Measurements from ENCODE around the gene POLL. TPM values are rescaled to one million over a fixed set of nuclear protein-coding genes. Genes with fewer than 3 reads are reported as not detected.

The POLL gene
- total RNA-seq, 1 experiment from 2014 or later = 30.3 TPM

- no peaks in the 10 kb centered on the region for H3K27me3 ChIP-seq (ENCODE audit: insufficient read depth, low read depth)
- no peak overlapping the region for H2AFZ ChIP-seq
- ChIA-PET POLR2A (ENCODE audit: unreplicated experiment) (no interaction called here), CTCF (no interaction called here)
- no peaks in the 10 kb centered on the region for H3K9me3 ChIP-seq (ENCODE audit: insufficient read depth, low read depth)
- DNase-seq = no peak
- H3K9me2 ChIP-seq (ENCODE audit: insufficient read depth) = no peaks in the 10 kb centered on the region
- BruUV-seq (replicated peaks) = no TSS peak
- no peaks in the 10 kb centered on the region for H3F3A ChIP-seq (ENCODE audit: insufficient read depth, low read depth)
- H3K27ac ChIP-seq = no peak overlapping the region
- no peak overlapping the region for H3K4me2 ChIP-seq
- H3K4me3 ChIP-seq = no peak overlapping the region
- TF ChIP-seq EZH2 (IDR thresholded peaks at IDR 0.05; ENCODE audit: low read depth) = no peak
- TF ChIP-seq, protein P1, sequence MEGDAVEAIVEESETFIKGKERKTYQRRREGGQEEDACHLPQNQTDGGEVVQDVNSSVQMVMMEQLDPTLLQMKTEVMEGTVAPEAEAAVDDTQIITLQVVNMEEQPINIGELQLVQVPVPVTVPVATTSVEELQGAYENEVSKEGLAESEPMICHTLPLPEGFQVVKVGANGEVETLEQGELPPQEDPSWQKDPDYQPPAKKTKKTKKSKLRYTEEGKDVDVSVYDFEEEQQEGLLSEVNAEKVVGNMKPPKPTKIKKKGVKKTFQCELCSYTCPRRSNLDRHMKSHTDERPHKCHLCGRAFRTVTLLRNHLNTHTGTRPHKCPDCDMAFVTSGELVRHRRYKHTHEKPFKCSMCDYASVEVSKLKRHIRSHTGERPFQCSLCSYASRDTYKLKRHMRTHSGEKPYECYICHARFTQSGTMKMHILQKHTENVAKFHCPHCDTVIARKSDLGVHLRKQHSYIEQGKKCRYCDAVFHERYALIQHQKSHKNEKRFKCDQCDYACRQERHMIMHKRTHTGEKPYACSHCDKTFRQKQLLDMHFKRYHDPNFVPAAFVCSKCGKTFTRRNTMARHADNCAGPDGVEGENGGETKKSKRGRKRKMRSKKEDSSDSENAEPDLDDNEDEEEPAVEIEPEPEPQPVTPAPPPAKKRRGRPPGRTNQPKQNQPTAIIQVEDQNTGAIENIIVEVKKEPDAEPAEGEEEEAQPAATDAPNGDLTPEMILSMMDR (conservative IDR thresholded peaks at IDR 0.05) = no peak
- H4K20me1 ChIP-seq (ENCODE audit: insufficient read depth) = no peaks in the 10 kb centered on the region
- H3K36me3 ChIP-seq (ENCODE audit: low read depth) = no peaks in the 10 kb centered on the region
- no peaks in the 10 kb centered on the region for H3K4me1 ChIP-seq (replicated peaks; ENCODE audit: insufficient read depth)
- no peaks in the 10 kb centered on the region for H3K79me2 ChIP-seq (ENCODE audit: low read depth)
- intact Hi-C loops (cut with micrococcal nuclease; ENCODE audit: unreplicated experiment) = loop anchor here (5.0 to 10.0 kb wide), 2 partner anchors 272 to 529 kb away; no protein-coding TSS in a partner anchor
Measured at GRCh38 chr10:101573885-101574753, 13.9 kb downstream of the POLL start.

DNA sequence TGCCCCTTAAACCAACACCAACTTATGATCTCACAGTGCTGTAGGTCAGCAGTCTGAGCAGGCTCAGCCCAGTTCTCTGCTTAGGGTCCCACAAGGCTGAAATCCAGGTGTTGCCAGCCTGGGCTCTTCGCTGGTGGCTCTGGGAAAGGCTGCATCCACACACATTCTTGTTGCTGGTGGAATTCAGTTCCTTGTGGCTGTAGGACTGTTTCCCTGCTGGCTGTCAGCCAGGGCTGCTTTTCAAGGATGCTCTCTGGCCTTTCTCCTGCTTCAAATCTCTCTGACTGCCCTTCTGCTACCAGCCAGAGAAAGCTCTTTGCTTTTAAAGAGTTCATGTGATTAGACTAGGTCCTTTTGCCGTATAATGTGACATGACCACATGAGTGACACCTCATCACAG, 15.3 kb downstream of the POLL start:
- Histone ChIP-seq H3K27me3 (ENCODE audit: insufficient read depth, low read depth) (no peaks in the 10 kb centered on the region), H3K4me1 (replicated peaks; ENCODE audit: insufficient read depth) (no peaks in the 10 kb centered on the region), H3F3A (ENCODE audit: insufficient read depth, low read depth) (no peaks in the 10 kb centered on the region), H3K27ac (no peak overlapping the region), H3K4me3 (no peak overlapping the region), H3K9me2 (ENCODE audit: insufficient read depth) (no peaks in the 10 kb centered on the region), H3K9me3 (ENCODE audit: insufficient read depth, low read depth) (no peaks in the 10 kb centered on the region), H2AFZ (no peak overlapping the region), H3K4me2 (no peak overlapping the region), H3K36me3 (ENCODE audit: low read depth) (no peaks in the 10 kb centered on the region), H3K79me2 (ENCODE audit: low read depth) (no peaks in the 10 kb centered on the region), H4K20me1 (ENCODE audit: insufficient read depth) (no peaks in the 10 kb centered on the region)
- BruUV-seq (replicated peaks) = no TSS peak
- DNase-seq = no peak
- intact Hi-C loops (cut with micrococcal nuclease; ENCODE audit: unreplicated experiment) = loop anchor here (5.0 to 10.0 kb wide), 2 partner anchors 270 to 528 kb away; no protein-coding TSS in a partner anchor
- TF ChIP-seq, protein P1 (conservative IDR thresholded peaks at IDR 0.05) = no peak
- no peak for TF ChIP-seq EZH2 (IDR thresholded peaks at IDR 0.05; ENCODE audit: low read depth)
- CTCF ChIA-PET = no interaction called here
- POLR2A ChIA-PET (ENCODE audit: unreplicated experiment) = no interaction called here

DNA sequence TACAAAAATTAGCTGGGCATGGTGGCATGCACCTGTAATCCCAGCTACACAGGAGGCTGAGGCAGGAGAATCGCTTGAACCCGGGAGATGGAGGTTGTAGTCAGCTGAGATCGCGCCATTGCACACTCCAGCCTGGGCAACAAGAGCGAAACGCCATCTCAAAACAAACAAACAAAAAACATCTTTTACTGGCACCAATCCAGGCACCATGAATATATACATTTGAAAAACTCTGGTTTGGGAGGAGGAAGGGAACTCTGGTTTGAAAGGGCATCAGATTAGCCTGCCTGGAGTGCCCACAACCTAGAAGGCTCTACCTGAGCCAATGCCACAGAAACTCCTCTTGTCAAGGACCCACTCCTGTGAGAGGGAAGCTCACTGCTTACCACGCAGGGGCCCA, 15.9 kb downstream of the POLL start:
- H3K36me3 ChIP-seq (ENCODE audit: low read depth) = no peaks in the 10 kb centered on the region
- intact Hi-C loops (cut with micrococcal nuclease; ENCODE audit: unreplicated experiment) = loop anchor here (5.0 to 10.0 kb wide), 2 partner anchors 270 to 527 kb away; no protein-coding TSS in a partner anchor
- DNase-seq = no peak
- no peaks in the 10 kb centered on the region for H4K20me1 ChIP-seq (ENCODE audit: insufficient read depth)
- H3K9me2 ChIP-seq (ENCODE audit: insufficient read depth) = no peaks in the 10 kb centered on the region
- ChIA-PET POLR2A (ENCODE audit: unreplicated experiment) (no interaction called here), CTCF (no interaction called here)
- no peaks in the 10 kb centered on the region for H3K4me1 ChIP-seq (replicated peaks; ENCODE audit: insufficient read depth)
- no peak overlapping the region for H3K4me3 ChIP-seq
- H3K27me3 ChIP-seq (ENCODE audit: insufficient read depth, low read depth) = peaks cover 4% of the 10 kb centered on the region
- H3K4me2 ChIP-seq = no peak overlapping the region
- BruUV-seq (replicated peaks) = no TSS peak
- no peaks in the 10 kb centered on the region for H3K79me2 ChIP-seq (ENCODE audit: low read depth)
- H3F3A ChIP-seq (ENCODE audit: insufficient read depth, low read depth) = no peaks in the 10 kb centered on the region
- TF ChIP-seq, protein P1 (conservative IDR thresholded peaks at IDR 0.05) = no peak
- no peak for TF ChIP-seq EZH2 (IDR thresholded peaks at IDR 0.05; ENCODE audit: low read depth)
- H3K9me3 ChIP-seq (ENCODE audit: insufficient read depth, low read depth) = no peaks in the 10 kb centered on the region
- no peak overlapping the region for H2AFZ ChIP-seq
- no peak overlapping the region for H3K27ac ChIP-seq

All from PC-9 (cell line).